Tibial artery (tissue), 4 donors: ENCODE measurements around the gene METTL15.
"Not testable (repeated sequence)": the region's sequence is repeated elsewhere in the genome, so short reads cannot be mapped to it uniquely, and the experiment has no call there.

Experiments used
- DNase-seq, 2 donors: peaks; one replicate each; pipeline ENCODE4 v3.0.0-alpha.2; 2019
- H3K27ac ChIP-seq, 2 donors: fragments of 200-600 bp; sonication (generic) in 1 of 2; 1 replicate in 1 of 2; 2 replicates in 1 of 2; pipeline ENCODE4 v1.5.1; 2018 to 2019; ENCODE audit warnings: mild to moderate bottlenecking in 1 of 2
- H3K27me3 ChIP-seq, 2 donors: fragments of 200-600 bp; sonication (generic) in 1 of 2; one replicate each; pipeline versions ENCODE4 v1.5.1 to v1.6.0; 2016 to 2019
- H3K36me3 ChIP-seq, 3 donors: fragments of 200-600 bp; sonication (generic) in 2 of 3; one replicate each; pipeline ENCODE4 v1.5.1; 2016 to 2019; ENCODE audit warnings: mild to moderate bottlenecking in 2 of 3
- H3K4me1 ChIP-seq, 4 donors: fragments of 200-600 bp; sonication (generic) in 2 of 4; 1 replicate in 3 of 4; 2 replicates in 1 of 4; pipeline ENCODE4 v1.5.1; 2016 to 2019
- H3K4me3 ChIP-seq, 2 donors: fragments of 200-600 bp; sonication (generic) in 1 of 2; 1 replicate in 1 of 2; 2 replicates in 1 of 2; pipeline ENCODE4 v1.5.1; 2018 to 2019; ENCODE audit warnings: mild to moderate bottlenecking in 2 of 2
- H3K9me3 ChIP-seq, 3 donors: fragments of 200-600 bp; sonication (generic) in 1 of 3; one replicate each; pipeline ENCODE4 v1.5.1; 2016 to 2019
- intact Hi-C: fragments of 100-400 bp; cut with DNase I; formaldehyde crosslinking; loops from one replicate; pipeline ENCODE4 v1.15.0; 2023; ENCODE audit warnings: low total_unique reads
- TF ChIP-seq, protein P1 (sequence below), 2 experiments: fragments of 200-600 bp in 1 of 2; fragments of 450-650 bp in 1 of 2; IDR thresholded peaks; one replicate each; pipeline ENCODE4 v1.5.1; 2017 to 2019; ENCODE audit warnings: antibody characterized with exemption in 2 of 2, mild to moderate bottlenecking in 1 of 2, moderate library complexity in 1 of 2

The METTL15 gene

DNA sequence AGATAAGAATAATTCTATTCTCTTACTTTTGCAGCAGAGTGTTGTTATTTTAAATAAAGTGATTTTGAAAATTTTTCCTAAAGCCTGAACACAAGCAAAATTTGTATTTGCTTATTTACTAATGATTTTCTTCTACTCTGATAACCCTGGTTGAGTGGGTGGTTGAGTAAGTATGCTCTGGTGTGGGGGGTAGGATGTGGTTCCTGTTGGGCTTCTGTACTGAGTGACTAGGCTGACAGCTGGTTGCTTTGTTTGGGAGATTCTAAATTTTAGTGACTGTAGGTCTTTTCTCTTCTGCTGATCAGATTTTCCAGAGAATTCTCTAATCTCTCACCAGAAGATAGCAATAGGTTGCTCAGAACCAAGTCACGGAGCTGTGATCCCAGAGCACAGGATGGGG is 61.6 kb downstream of the METTL15 start:
- TF ChIP-seq, protein P1, sequence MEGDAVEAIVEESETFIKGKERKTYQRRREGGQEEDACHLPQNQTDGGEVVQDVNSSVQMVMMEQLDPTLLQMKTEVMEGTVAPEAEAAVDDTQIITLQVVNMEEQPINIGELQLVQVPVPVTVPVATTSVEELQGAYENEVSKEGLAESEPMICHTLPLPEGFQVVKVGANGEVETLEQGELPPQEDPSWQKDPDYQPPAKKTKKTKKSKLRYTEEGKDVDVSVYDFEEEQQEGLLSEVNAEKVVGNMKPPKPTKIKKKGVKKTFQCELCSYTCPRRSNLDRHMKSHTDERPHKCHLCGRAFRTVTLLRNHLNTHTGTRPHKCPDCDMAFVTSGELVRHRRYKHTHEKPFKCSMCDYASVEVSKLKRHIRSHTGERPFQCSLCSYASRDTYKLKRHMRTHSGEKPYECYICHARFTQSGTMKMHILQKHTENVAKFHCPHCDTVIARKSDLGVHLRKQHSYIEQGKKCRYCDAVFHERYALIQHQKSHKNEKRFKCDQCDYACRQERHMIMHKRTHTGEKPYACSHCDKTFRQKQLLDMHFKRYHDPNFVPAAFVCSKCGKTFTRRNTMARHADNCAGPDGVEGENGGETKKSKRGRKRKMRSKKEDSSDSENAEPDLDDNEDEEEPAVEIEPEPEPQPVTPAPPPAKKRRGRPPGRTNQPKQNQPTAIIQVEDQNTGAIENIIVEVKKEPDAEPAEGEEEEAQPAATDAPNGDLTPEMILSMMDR (IDR thresholded peaks at IDR 0.05) = no peak
- Histone ChIP-seq H3K27ac (no peak overlapping the region), H3K9me3 (peaks cover 0 to 3% (median 0%) of the 10 kb centered on the region in 3 donors), H3K27me3 (no peaks in the 10 kb centered on the region), H3K36me3 (peaks cover 0 to 10% (median 7%) of the 10 kb centered on the region in 3 donors), H3K4me1 (no peaks in the 10 kb centered on the region), H3K4me3 (no peak overlapping the region)
- no peak for DNase-seq
- intact Hi-C loops = no loop called here

- Histone ChIP-seq H3K36me3 (peaks cover 0 to 10% (median 7%) of the 10 kb centered on the region in 3 donors), H3K27me3 (no peaks in the 10 kb centered on the region), H3K9me3 (peaks cover 0 to 2% (median 0%) of the 10 kb centered on the region in 3 donors), H3K4me1 (no peaks in the 10 kb centered on the region), H3K27ac (no peak overlapping the region), H3K4me3 (no peak overlapping the region)
- intact Hi-C loops = no loop called here
- no peak for DNase-seq
- TF ChIP-seq, protein P1 (IDR thresholded peaks at IDR 0.05) = no peak
Measured at GRCh38 chr11:28170759-28171158, 62.6 kb downstream of the METTL15 start.

DNA sequence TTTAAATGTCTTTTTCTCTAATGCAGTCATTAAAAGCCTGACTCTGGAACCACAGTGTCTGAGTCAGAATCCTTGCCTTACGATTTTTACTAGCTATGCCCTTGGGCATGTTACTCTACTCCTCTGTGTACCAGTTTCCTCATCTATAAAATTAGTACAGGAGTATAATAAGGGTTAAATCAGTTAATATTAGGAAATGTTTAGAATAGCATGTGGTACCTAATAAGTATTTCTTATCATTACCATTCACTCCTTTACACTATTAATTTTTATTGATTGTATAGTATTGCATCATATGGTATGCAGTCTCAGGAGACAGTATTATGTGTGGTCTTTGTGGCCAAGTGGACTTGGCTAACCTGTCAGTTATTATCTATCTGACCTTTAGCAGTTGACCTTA is 68.2 kb downstream of the METTL15 start:
- no peaks in the 10 kb centered on the region for H3K4me1 ChIP-seq
- H3K9me3 ChIP-seq = no peaks in the 10 kb centered on the region
- H3K27me3 ChIP-seq = no peaks in the 10 kb centered on the region
- no peak overlapping the region for H3K4me3 ChIP-seq
- H3K36me3 ChIP-seq = peaks cover 0 to 10% (median 7%) of the 10 kb centered on the region in 3 donors
- intact Hi-C loops = no loop called here
- no peak overlapping the region for H3K27ac ChIP-seq
- no peak for DNase-seq
- TF ChIP-seq, protein P1 (IDR thresholded peaks at IDR 0.05) = no peak

- TF ChIP-seq, protein P1 (IDR thresholded peaks at IDR 0.05) = no peak
- no peak for DNase-seq
- intact Hi-C loops = no loop called here
- Histone ChIP-seq H3K4me1 (no peaks in the 10 kb centered on the region), H3K27me3 (no peaks in the 10 kb centered on the region), H3K9me3 (peaks cover 0 to 3% (median 0%) of the 10 kb centered on the region in 3 donors), H3K36me3 (peaks cover 0 to 14% (median 4%) of the 10 kb centered on the region in 3 donors), H3K4me3 (no peak overlapping the region), H3K27ac (no peak overlapping the region)
Measured at GRCh38 chr11:28195449-28195848, 87.3 kb downstream of the METTL15 start.

DNA sequence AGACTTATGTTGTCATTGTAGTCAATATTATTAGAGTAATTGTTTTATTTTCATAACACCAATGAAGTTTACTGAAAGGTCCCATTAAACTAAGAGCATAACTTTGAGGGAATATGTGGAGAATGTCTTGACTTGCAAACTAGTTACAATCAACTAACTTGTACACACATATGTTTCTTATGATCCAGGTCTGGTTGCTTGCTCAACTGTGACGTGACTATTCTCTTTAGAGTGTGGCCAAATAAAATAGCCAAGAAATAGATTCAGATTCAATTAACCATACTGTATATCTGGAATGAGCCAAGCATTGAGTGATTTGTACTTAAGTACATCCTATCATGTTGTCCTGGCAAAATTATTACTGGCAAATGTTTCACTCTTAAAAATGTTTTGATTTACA is 101.7 kb downstream of the METTL15 start:
- Histone ChIP-seq H3K4me3 (no peak overlapping the region), H3K36me3 (peaks cover 11 to 21% (median 12%) of the 10 kb centered on the region in 3 donors), H3K9me3 (no peaks in the 10 kb centered on the region), H3K27ac (no peak overlapping the region), H3K4me1 (no peaks in the 10 kb centered on the region), H3K27me3 (no peaks in the 10 kb centered on the region)
- TF ChIP-seq, protein P1 (IDR thresholded peaks at IDR 0.05) = no peak
- DNase-seq = no peak
- intact Hi-C loops = no loop called here

DNA sequence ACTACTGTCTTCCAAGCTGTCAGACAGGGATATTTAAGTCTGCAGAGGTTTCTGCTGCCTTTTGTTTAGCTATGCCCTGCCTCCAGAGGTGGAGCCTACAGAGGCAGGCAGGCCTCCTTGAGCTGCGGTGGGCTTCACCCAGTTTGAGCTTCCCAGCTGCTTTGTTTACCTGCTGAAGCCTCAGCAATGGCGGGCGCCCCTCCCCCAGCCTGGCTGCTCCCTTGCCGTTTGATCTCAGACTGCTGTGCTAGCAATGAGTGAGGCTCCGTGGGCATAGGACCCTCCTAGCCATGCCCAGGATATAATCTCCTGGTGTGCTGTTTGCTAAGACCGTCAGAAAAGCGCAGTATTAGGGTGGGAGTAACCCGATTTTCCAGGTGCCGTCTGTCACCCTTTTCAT is 113.9 kb downstream of the METTL15 start:
- not testable (repeated sequence) for H3K4me1 ChIP-seq, H3K27me3 ChIP-seq, H3K9me3 ChIP-seq

More for the DNA sequence above, 113.9 kb downstream of the METTL15 start:
- intact Hi-C loops, H3K27ac ChIP-seq, H3K4me3 ChIP-seq, DNase-seq: not testable (repeated sequence)
- peaks cover 0 to 12% (median 10%) of the 10 kb centered on the region in 3 donors for H3K36me3 ChIP-seq
